Activated CD4-positive, alpha-beta memory T cell treated with anti-CD3 and anti-CD28 coated beads for 36 hours (primary cell): ENCODE data around the gene SAP30L. TPM values are rescaled to one million over a fixed set of nuclear protein-coding genes. Genes with fewer than 3 reads are reported as not detected.

ENCODE experiments used
- CTCF ChIA-PET: fragments of 350-600 bp; sonication (Branson Sonifier 250); formaldehyde crosslinking; loops from one replicate; lab custom pipeline; 2021; ENCODE audit warnings: antibody characterized with exemption, inconsistent platforms; lab: Charles Lee
- POLR2A ChIA-PET: fragments of 350-600 bp; sonication (Branson Sonifier 250); formaldehyde crosslinking; loops from one replicate; lab custom pipeline; 2021; ENCODE audit warnings: antibody characterized with exemption; lab: Charles Lee
- DNase-seq: peaks from one replicate; pipeline ENCODE4 v3.0.0-alpha.2; 2020
- H3K27ac Mint-ChIP-seq: one replicate; pipeline ENCODE4 v1.8.0; 2021; ENCODE audit warnings: mixed read lengths
- H3K27me3 Mint-ChIP-seq: one replicate; pipeline ENCODE4 v1.8.0; 2021; ENCODE audit warnings: mixed read lengths
- H3K36me3 Mint-ChIP-seq: one replicate; pipeline ENCODE4 v1.8.0; 2021; ENCODE audit warnings: mixed read lengths
- H3K4me1 Mint-ChIP-seq: one replicate; pipeline ENCODE4 v1.8.0; 2021; ENCODE audit warnings: low read depth, mixed read lengths
- H3K4me3 Mint-ChIP-seq: one replicate; pipeline ENCODE4 v1.8.0; 2021; ENCODE audit warnings: mild to moderate bottlenecking, mixed read lengths
- H3K9me3 Mint-ChIP-seq: one replicate; pipeline ENCODE4 v1.8.0; 2021; ENCODE audit warnings: mixed read lengths
- intact Hi-C: fragments of 100-400 bp; cut with micrococcal nuclease; formaldehyde crosslinking; loops from one replicate; pipeline ENCODE4 v1.15.1; 2023
- total RNA-seq, 2 experiments: library from RNA; stranded (reverse); gene quantifications; one replicate each; pipeline ENCODE4 v1.2.3, GENCODE V29; 2021

SAP30L gene
- total RNA-seq, 2 experiments from 2014 or later: 32.0 to 34.2 TPM

DNA sequence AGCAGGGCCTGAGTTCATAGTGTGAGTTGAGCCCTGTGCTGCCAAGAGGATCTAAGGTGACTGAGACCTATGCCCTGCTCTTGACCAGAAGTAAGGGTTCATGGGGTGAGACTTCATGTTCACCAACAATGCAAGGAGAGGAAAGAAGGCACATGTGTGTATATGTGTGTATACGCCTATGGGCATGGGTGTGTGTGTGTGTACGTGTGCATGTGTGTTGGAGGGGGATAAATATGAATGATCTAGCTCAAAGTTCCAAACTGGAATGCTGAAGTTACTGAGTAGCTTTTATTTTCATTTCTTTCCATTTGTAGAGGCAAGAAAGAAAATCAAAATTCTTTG is 57.9 kb downstream of the SAP30L start:
- Mint-ChIP-seq H3K4me3 (no peak overlapping the region), H3K27ac (no peak overlapping the region), H3K4me1 (no peaks in the 10 kb centered on the region), H3K36me3 (no peaks in the 10 kb centered on the region), H3K9me3 (no peaks in the 10 kb centered on the region), H3K27me3 (peaks cover 23% of the 10 kb centered on the region)
- no peak for DNase-seq
- CTCF ChIA-PET: interaction anchor here (0.7 kb wide), 1 partner anchor 17 kb away, joined by 3 read pairs; no protein-coding TSS in a partner anchor
- intact Hi-C loops: no loop called here
- POLR2A ChIA-PET: no interaction called here

DNA sequence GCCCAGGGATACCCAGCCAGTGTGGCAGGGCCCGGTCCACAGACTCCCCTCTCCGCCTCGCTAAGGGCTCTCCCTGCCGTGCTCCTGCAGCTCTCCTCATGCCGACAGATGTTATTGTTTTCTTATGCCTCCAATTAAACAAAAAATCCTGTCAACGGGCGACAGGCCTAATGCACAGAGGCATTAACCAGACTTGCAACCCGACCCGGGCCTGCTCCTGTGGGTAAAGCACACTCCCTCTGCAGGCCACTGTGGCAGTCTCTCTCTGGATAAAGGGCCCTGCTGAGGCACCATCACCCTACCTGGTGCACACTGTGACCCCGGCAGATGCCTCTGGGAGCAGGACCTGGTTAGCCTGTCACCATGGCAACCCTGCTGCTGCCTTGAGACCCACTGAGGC is 59.8 kb downstream of the SAP30L start:
- intact Hi-C loops: no loop called here
- CTCF ChIA-PET: no interaction called here
- H3K27ac Mint-ChIP-seq: no peak overlapping the region
- H3K4me1 Mint-ChIP-seq: no peaks in the 10 kb centered on the region
- H3K27me3 Mint-ChIP-seq: peaks cover 32% of the 10 kb centered on the region
- H3K4me3 Mint-ChIP-seq: no peak overlapping the region
- POLR2A ChIA-PET: no interaction called here
- H3K9me3 Mint-ChIP-seq: no peaks in the 10 kb centered on the region
- no peak for DNase-seq
- H3K36me3 Mint-ChIP-seq: no peaks in the 10 kb centered on the region

DNA sequence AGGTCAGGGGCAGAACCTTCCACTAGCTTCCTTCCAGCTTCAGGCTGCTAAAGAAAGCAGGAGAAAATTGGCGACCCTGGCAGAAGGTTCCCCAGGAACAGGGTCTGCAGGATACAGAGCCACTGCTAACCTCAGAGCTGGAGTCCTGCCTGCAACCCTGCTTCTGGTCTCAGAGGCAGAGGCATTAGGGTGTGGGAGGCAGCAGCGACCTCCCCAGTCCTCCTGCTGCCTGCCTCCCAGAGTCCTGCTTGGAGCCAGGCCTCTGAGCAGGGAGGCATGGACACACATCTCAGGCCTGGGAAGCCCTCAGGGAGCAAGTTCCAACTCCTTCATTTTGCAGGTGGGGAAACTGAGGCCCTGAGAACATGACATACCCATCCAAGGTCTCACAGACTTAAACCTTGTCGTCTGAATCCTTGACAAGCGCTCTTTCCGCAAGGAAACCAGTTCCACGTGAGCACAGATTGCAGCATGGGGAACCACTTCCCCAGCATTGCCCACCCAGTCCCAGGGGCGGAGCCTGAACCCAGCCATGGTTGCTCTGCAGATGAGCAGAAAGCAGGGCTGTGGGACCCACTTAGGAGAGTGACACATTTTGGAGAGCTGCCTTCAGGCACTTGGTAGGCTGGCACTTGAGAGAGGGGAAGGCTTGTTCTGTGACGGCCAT is 60.4 kb downstream of the SAP30L start:
- peaks cover 33% of the 10 kb centered on the region for H3K27me3 Mint-ChIP-seq
- DNase-seq: no peak
- ChIA-PET POLR2A (no interaction called here), CTCF (no interaction called here)
- no peaks in the 10 kb centered on the region for H3K4me1 Mint-ChIP-seq
- H3K36me3 Mint-ChIP-seq: no peaks in the 10 kb centered on the region
- intact Hi-C loops: no loop called here
- no peaks in the 10 kb centered on the region for H3K9me3 Mint-ChIP-seq
- no peak overlapping the region for H3K27ac Mint-ChIP-seq
- no peak overlapping the region for H3K4me3 Mint-ChIP-seq

DNA sequence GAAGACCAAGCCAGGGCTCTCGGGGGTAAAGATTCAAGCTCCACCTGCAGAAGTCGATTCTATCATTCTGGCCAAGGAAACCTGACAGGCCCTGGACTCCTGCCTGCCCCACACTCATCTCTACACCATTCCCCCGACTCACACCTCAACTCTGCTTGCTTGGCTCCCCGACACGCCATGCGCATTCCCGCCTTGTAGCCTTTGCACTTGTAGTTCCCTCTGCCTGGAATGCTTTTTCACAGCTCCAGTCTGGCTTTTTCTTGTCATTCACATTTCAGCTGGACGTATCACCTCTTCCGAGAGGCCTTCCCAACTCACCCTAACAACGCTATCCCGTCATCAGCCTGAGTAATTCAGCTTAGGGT is 60.9 kb downstream of the SAP30L start:
- no peaks in the 10 kb centered on the region for H3K9me3 Mint-ChIP-seq
- H3K4me3 Mint-ChIP-seq: no peak overlapping the region
- no peaks in the 10 kb centered on the region for H3K36me3 Mint-ChIP-seq
- DNase-seq: no peak
- no peak overlapping the region for H3K27ac Mint-ChIP-seq
- peaks cover 32% of the 10 kb centered on the region for H3K27me3 Mint-ChIP-seq
- ChIA-PET POLR2A (no interaction called here), CTCF (no interaction called here)
- H3K4me1 Mint-ChIP-seq: no peaks in the 10 kb centered on the region
- intact Hi-C loops: no loop called here

DNA sequence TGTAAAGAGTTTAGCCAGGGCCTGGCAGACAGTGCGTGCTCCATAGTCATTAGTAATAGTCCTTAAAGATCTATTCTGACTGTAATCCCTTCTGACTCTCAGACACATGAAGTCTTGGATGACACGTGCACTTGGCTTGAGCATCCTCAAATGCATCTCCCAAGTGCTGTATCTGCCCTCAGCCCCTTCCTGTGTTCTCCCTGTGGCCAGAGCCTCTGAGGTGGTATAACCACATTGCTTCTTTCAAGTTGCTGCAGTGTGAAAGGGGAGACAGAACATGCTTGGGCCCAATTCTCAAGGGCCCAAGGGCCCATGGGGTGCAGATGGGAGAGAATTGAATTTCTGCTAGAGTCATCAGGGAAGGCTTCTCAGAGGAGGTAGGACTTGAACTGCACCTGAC is 62.3 kb downstream of the SAP30L start:
- H3K9me3 Mint-ChIP-seq: no peaks in the 10 kb centered on the region
- POLR2A ChIA-PET: no interaction called here
- DNase-seq: no peak
- CTCF ChIA-PET: interaction anchor here (2.4 kb wide), 1 partner anchor 13 kb away, joined by 6 read pairs; no protein-coding TSS in a partner anchor
- no peak overlapping the region for H3K4me3 Mint-ChIP-seq
- H3K27me3 Mint-ChIP-seq: peaks cover 30% of the 10 kb centered on the region
- no peaks in the 10 kb centered on the region for H3K36me3 Mint-ChIP-seq
- H3K4me1 Mint-ChIP-seq: no peaks in the 10 kb centered on the region
- no peak overlapping the region for H3K27ac Mint-ChIP-seq
- intact Hi-C loops: no loop called here

DNA sequence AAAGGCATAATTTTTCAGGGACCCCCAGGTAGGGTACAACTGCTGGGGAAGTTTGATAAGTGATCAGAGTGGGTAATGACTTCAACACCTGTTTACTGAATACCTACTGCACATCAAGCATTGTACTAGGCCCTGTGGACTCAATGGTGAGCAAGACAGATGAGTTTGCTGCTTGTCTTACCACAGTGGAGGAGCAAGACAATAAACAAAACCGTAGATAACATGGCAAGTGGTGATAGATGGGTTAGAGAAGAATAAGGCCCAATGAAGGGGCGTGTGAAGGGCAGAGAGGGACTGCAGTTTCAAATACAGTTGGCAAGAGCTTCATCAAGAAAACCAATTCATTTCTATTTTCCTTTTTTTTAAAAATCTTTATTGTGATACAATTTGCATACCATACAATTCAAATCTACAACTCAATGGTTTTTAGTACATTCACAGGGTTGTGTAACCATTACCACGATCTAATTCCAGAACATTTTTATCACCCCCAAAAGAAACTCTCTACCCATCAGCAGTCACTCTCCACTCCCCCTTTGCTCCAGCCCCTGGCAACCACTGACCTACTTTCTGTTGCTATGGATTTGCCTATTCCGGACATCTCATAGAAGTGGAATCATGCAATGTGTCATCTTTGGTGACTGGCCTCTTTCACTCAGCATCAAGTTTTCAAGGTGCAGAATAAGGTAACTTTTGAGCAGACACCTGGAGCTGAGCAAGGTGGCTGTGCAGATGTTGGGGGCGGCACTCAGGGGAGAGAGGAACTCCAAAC is 64.2 kb downstream of the SAP30L start:
- CTCF ChIA-PET: interaction anchor here (2.4 kb wide), 1 partner anchor 11 kb away, joined by 6 read pairs; no protein-coding TSS in a partner anchor
- H3K27ac Mint-ChIP-seq: no peak overlapping the region

More for the DNA sequence above, 64.2 kb downstream of the SAP30L start:
- POLR2A ChIA-PET: no interaction called here
- H3K36me3 Mint-ChIP-seq: no peaks in the 10 kb centered on the region
- no peak for DNase-seq
- H3K27me3 Mint-ChIP-seq: peaks cover 36% of the 10 kb centered on the region
- H3K4me1 Mint-ChIP-seq: peaks cover 16% of the 10 kb centered on the region
- intact Hi-C loops: no loop called here
- H3K9me3 Mint-ChIP-seq: no peaks in the 10 kb centered on the region
- H3K4me3 Mint-ChIP-seq: no peak overlapping the region

Other genes with a start within 250 kb of the SAP30L start
- gene HAND1, start 32.2 kb downstream of the SAP30L start, total RNA-seq: not detected